Mucosa of descending colon (tissue), 3 donors: ENCODE measurements around the gene TNS1. TPM values are rescaled to one million over a fixed set of nuclear protein-coding genes. Genes with fewer than 3 reads are reported as not detected.

Experiments
- ATAC-seq: fragments of 200-7000 bp; cut with Tn5 transposase; one replicate; pipeline ENCODE4 v1.9.1; 2020; ENCODE audit warnings: mild to moderate bottlenecking, moderate library complexity
- DNase-seq, 3 donors: peaks; one replicate each; pipeline ENCODE4 v3.0.0-alpha.2; 2020
- H3K36me3 ChIP-seq: fragments of 200-600 bp; one replicate; pipeline ENCODE4 v1.8.0; 2021; ENCODE audit warnings: low read depth, mild to moderate bottlenecking
- H3K4me1 ChIP-seq: fragments of 200-600 bp; one replicate; pipeline ENCODE4 v1.8.0; 2021; ENCODE audit warnings: low read depth, mild to moderate bottlenecking
- H3K4me3 ChIP-seq: fragments of 200-600 bp; one replicate; pipeline ENCODE4 v1.8.0; 2021; ENCODE audit warnings: mild to moderate bottlenecking
- H3K9me3 ChIP-seq: fragments of 200-600 bp; one replicate; pipeline ENCODE4 v1.8.0; 2021; ENCODE audit warnings: mild to moderate bottlenecking
- CTCF ChIP-seq: fragments of 200-600 bp; IDR thresholded peaks from one replicate; pipeline ENCODE4 v1.8.0; 2022; ENCODE audit warnings: antibody characterized with exemption, mild to moderate bottlenecking
- intact Hi-C, 2 donors: fragments of 100-400 bp; cut with DNase I in 1 of 2; cut with micrococcal nuclease in 1 of 2; formaldehyde crosslinking; loops; one replicate each; pipeline versions ENCODE4 v1.11.0 to v1.11.1; 2022; cut with DNase I, micrococcal nuclease
- total RNA-seq, 3 donors: library from RNA; stranded (reverse); fragmentation: NEBNext Ultra II Directional in 2 of 3; extraction: Animal tissue kit (Norgen Biotek cat#: 25700) in 2 of 3; gene quantifications; one replicate each; pipeline versions ENCODE4 v1.2.1 to v1.2.4, GENCODE V29; 2021 to 2023
- donor health status: DM: no; HTN: no; CAD: no; lungs with moderate emphysema.
- donor health status: DM: no; HTN: no; CAD: no.
- donor health status: DM: no; HTN: yes; CAD: no.

Gene TNS1
- total RNA-seq, 3 donors from 2014 or later, result 43.8 to 1,458 (median 121) TPM

GRCh38 chr2:217889656-217890055 lies 113.1 kb downstream of the TNS1 start:
- Histone ChIP-seq H3K9me3 (no peaks in the 10 kb centered on the region), H3K4me3 (no peak overlapping the region), H3K36me3 (no peaks in the 10 kb centered on the region), H3K4me1 (no peaks in the 10 kb centered on the region)
- ATAC-seq (no peak), DNase-seq (no peak)
- intact Hi-C loops, result loop anchor here in 1 of 2 donors (10.0 kb wide), 1 partner anchor 95 kb away; no protein-coding TSS in a partner anchor
- no peak for TF ChIP-seq CTCF

- DNase-seq, result no peak
- H3K9me3 ChIP-seq, result no peaks in the 10 kb centered on the region
- H3K36me3 ChIP-seq, result no peaks in the 10 kb centered on the region
- H3K4me1 ChIP-seq, result no peaks in the 10 kb centered on the region
- no peak overlapping the region for H3K4me3 ChIP-seq
- TF ChIP-seq CTCF, result no peak
- intact Hi-C loops, result loop anchor here (2.0 to 10.0 kb wide), 2 partner anchors 97 to 99 kb away; no protein-coding TSS in a partner anchor
- no peak for ATAC-seq
Measured at GRCh38 chr2:217887841-217888701, 114.7 kb downstream of the TNS1 start.

DNA sequence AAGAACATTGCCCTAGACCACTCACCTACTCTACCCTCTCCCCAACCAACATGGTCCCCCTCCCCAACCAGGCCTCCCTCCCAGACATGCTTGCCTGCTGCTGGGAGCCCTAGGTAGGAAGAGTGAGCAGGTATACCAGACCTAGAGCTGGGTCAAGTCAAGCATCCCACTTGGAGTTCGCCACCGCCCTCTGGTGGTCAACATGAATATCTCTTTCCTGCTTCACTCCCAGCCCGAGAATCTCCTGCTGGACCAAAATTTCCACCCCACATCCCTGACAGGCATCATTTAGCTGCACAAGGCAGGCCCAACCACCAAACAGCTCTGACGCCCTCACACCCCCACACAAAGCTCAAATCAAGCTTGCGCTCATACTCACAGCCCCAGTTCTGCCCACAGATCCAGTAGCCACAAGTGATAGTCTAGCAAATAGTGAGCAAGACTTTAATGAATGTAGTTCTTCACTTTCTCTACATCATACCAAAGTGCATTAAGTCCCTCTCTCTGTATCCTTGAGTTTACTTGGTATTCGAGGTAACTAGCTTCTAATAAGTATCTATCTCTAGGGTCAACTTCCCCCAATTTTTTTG lies 116.0 kb downstream of the TNS1 start:
- ATAC-seq, result peak; percentile 72
- H3K4me3 ChIP-seq, result no peak overlapping the region
- TF ChIP-seq CTCF, result peak; percentile 29
- DNase-seq, result peak in 2 of 3 donors; percentile 54 to 74
- no peaks in the 10 kb centered on the region for H3K9me3 ChIP-seq
- no peaks in the 10 kb centered on the region for H3K4me1 ChIP-seq
- intact Hi-C loops, result loop anchor here (2.0 to 10.0 kb wide), 2 partner anchors 98 kb away; no protein-coding TSS in a partner anchor
- no peaks in the 10 kb centered on the region for H3K36me3 ChIP-seq

DNA sequence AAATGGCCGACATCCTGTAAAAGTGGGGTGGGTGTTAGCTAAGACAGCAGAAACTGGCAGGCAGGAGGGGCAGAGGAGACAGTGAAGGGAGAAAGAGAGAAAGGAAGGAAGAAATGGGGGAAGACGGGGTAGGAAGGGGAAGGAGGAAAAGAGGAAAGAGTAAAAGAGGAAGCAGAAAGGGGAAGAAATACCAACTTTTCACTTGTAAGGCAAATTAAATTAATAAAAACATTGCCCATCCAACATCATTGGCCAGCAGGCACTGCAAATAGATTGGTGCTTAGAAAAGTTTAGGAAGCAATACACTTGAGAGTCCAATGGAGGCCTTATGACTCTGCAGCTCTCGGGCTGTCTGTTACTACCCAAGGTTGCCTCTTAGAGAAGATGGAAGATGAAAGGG lies 116.7 kb downstream of the TNS1 start:
- Histone ChIP-seq H3K4me1 (no peaks in the 10 kb centered on the region), H3K36me3 (no peaks in the 10 kb centered on the region), H3K9me3 (no peaks in the 10 kb centered on the region), H3K4me3 (no peak overlapping the region)
- intact Hi-C loops, result loop anchor here (2.0 to 10.0 kb wide), 2 partner anchors 97 to 99 kb away; no protein-coding TSS in a partner anchor
- no peak for TF ChIP-seq CTCF
- ATAC-seq (no peak), DNase-seq (no peak)

DNA sequence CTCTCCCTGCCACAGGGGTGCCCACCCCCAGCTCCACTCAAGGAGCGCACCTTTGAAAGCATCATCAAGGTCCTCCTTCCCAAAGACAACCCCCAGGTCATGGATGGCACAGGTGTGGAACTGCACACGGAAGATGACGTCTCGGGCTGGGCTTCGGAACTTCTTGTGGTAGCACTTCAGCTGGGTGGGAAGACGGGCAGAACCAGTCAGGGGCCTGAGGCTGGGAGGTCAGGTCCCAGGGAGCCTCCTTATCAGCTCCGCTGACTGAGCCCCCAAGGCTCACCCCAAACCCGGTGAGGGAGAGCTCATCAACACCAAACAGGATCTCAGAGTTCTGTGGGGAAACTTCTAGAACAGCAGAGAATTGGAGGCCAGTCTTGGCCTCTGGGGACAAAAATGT lies 117.8 kb downstream of the TNS1 start:
- ATAC-seq (no peak), DNase-seq (no peak)
- intact Hi-C loops, result loop anchor here in 1 of 2 donors (10.0 kb wide), 1 partner anchor 100 kb away; no protein-coding TSS in a partner anchor
- Histone ChIP-seq H3K4me1 (no peaks in the 10 kb centered on the region), H3K4me3 (no peak overlapping the region), H3K9me3 (no peaks in the 10 kb centered on the region), H3K36me3 (no peaks in the 10 kb centered on the region)
- TF ChIP-seq CTCF, result no peak
